ENCODE results near the gene MYBPHL.

DNA sequence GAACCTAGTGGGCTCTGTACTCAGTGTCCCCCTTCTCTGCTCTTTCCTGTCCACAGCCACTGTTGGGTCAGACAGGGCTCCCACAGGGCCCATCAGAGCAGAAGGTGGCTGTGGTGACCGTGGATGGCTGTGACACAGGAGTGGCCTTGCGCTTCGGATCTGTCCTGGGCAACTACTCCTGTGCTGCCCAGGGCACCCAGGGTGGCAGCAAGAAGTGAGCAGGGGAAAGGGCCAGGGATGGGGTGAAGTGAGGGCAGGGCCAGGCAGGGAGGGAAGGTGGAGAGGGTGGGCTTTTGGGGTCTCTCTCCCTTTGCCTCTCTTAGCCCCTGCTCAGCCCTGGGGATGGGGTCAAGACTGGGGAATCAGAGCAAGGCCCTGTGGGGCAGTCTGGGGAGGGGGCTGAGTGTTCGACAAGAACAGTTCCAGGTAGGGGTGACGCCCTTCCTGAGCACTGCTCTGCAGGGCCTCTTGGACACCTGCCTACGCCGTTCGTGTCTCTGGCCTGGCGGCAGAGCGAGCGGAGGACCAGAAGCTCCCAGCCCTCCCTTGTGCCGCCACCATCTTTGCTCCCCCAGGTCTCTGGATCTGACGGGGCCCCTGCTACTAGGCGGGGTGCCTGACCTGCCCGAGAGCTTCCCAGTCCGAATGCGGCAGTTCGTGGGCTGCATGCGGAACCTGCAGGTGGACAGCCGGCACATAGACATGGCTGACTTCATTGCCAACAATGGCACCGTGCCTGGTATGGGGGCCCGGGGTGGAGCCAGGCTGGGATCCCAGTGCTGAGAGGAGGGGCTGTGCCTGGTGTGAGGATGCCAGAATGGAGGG lies 44.4 kb downstream of the MYBPHL start:
- TF ChIP-seq POLR2A (IDR thresholded peaks at IDR 0.05) (no peak), CTCF (IDR thresholded peaks at IDR 0.05) (no peak)

Data from uterus (tissue), 2 donors.